Heart left ventricle (tissue), 16 donors: ENCODE results near the gene GPI. TPM values are rescaled to one million over a fixed set of nuclear protein-coding genes. Genes with fewer than 3 reads are reported as not detected.

Experiments
- ATAC-seq, 4 donors: fragments of 200-7000 bp; cut with Tn5 transposase; one replicate each; pipeline ENCODE4 v1.9.1; 2020 to 2022; ENCODE audit warnings: moderate library complexity in 4 of 4, mild to moderate bottlenecking in 3 of 4, moderate number of reproducible peaks in 1 of 4
- DNase-seq, 5 donors: peaks; one replicate each; pipeline ENCODE4 v3.0.0-alpha.2; 2020
- H3K27ac ChIP-seq, 12 donors: fragments of 200-600 bp; sonication (generic) in 4 of 12; one replicate each; pipeline versions ENCODE4 v1.5.0 to v1.8.0; 2016 to 2022; ENCODE audit warnings: mild to moderate bottlenecking in 2 of 12
- H3K27me3 ChIP-seq, 9 donors: fragments of 200-600 bp; sonication (generic) in 2 of 9; one replicate each; pipeline versions ENCODE4 v1.5.1 to v1.8.0; 2016 to 2022; ENCODE audit warnings: mild to moderate bottlenecking in 3 of 9
- H3K36me3 ChIP-seq, 9 donors: fragments of 200-600 bp; sonication (generic) in 2 of 9; one replicate each; pipeline versions ENCODE4 v1.5.0 to v1.8.0; 2018 to 2022; ENCODE audit warnings: mild to moderate bottlenecking in 2 of 9
- H3K4me1 ChIP-seq, 12 donors: fragments of 200-600 bp; sonication (generic) in 4 of 12; one replicate each; pipeline versions ENCODE4 v1.5.0 to v1.8.0; 2016 to 2022; ENCODE audit warnings: mild to moderate bottlenecking in 3 of 12
- H3K4me3 ChIP-seq, 12 donors: fragments of 200-600 bp; sonication (generic) in 4 of 12; one replicate each; pipeline versions ENCODE4 v1.5.0 to v1.8.0; 2017 to 2022; ENCODE audit warnings: mild to moderate bottlenecking in 9 of 12, moderate library complexity in 4 of 12
- H3K9me3 ChIP-seq, 12 donors: fragments of 200-600 bp; sonication (generic) in 4 of 12; one replicate each; pipeline versions ENCODE4 v1.5.0 to v1.8.0; 2016 to 2022; ENCODE audit warnings: mild to moderate bottlenecking in 1 of 12
- CTCF ChIP-seq, 12 donors: fragments of 200-600 bp; sonication (generic) in 4 of 12; IDR thresholded peaks; one replicate each; pipeline versions ENCODE4 v1.5.0 to v1.8.0; 2018 to 2022; ENCODE audit warnings: antibody characterized with exemption in 12 of 12, mild to moderate bottlenecking in 5 of 12
- POLR2A ChIP-seq, 2 donors: fragments of 450-650 bp; IDR thresholded peaks; one replicate each; pipeline ENCODE4 v1.6.1; 2017; ENCODE audit warnings: antibody characterized with exemption in 2 of 2, mild to moderate bottlenecking in 2 of 2, moderate library complexity in 2 of 2
- WGBS, 4 donors: extraction: QIAGEN DNeasy Blood & Tissue Kit in 2 of 4; methylation state at CpG; one replicate each; pipeline versions ENCODE4 v1.1.5 to v1.1.7; 2013 to 2018; 5-methylcytosine and 5-hydroxymethylcytosine counted together
- intact Hi-C, 10 donors: fragments of 100-400 bp; cut with DNase I; formaldehyde crosslinking; loops; one replicate each; pipeline versions ENCODE4 v1.11.1 to v1.14.2; 2022
- polyA plus RNA-seq, 2 donors: library from polyadenylated mRNA; stranded (reverse); fragments of 200-250 nt; gene quantifications; one replicate each; pipeline ENCODE4 v1.2.3, GENCODE V29; 2013
- total RNA-seq, 9 donors: library from RNA; depleted of rRNA in 2 of 9; stranded (reverse); fragments of >200 nt in 2 of 9; fragmentation: NEBNext Ultra II Directional in 3 of 9; extraction: Animal tissue kit (Norgen Biotek cat#: 25700) in 3 of 9; gene quantifications; one replicate each; pipeline versions ENCODE4 v1.1.0 to v1.2.4, GENCODE V29; 2016 to 2023
- donor health status: ischemic (EF 13 %, LVEDD 7.1; RV severe dilation, severe dysfunction).
- donor health status: healthy with polysubstance abuse.
- donor health status: DM: no; HTN: yes; CAD: no.
- donor health status: DM: no; HTN: no; CAD: no.
- donor health status: ischemic (EF 25% LVEDD 6.9; RV normal size, moderate dysfunction).
- donor health status: ischemic (EF 25% LVEDD 5.7; RV mildly dilated, moderate dysfunction).
- donor health status: healthy.
- donor health status: DM: yes; HTN: yes; CAD: no.
- donor health status: ischemic (EF 35%, LVEDD 5.7; RV mildly dilated, moderate dysfunction).
- donor health status: nonischemic (EF 11% LVEDD 7.7; RV severe dilation, severe dysfunction).
- donor health status: DM: yes; HTN: yes; CAD: no.
- donor health status: PGD.
- donor health status: ischemic (EF 29% LVEDD 5.4; RV normal size, mild dysfunction).
- donor health status: nonischemic (EF 23%, LVEDD 6.1; RV moderate dilation, normal function).

The GPI gene
- total and polyA plus RNA-seq, 11 donors: 233 to 764 (median 513) TPM

GRCh38 chr19:34370117-34370516 lies 5.1 kb downstream of the GPI start:
- WGBS, 4 donors: 65 to 74% (median 70%) methylated on average over 3 to 8 of the region's 8 CpGs
- Histone ChIP-seq H3K4me3 (no peak overlapping the region), H3K36me3 (peaks cover 0 to 85% (median 77%) of the 10 kb centered on the region in 9 donors), H3K27me3 (no peaks in the 10 kb centered on the region), H3K4me1 (peaks cover 14 to 58% (median 33%) of the 10 kb centered on the region in 12 donors), H3K27ac (peak overlapping the region in 2 of 12 donors; percentile 53 to 71), H3K9me3 (no peaks in the 10 kb centered on the region)
- TF ChIP-seq CTCF (IDR thresholded peaks at IDR 0.05): no peak
- TF ChIP-seq POLR2A (IDR thresholded peaks at IDR 0.05): no peak
- intact Hi-C loops: no loop called here
- ATAC-seq (no peak), DNase-seq (no peak)

- H3K27me3 ChIP-seq: no peaks in the 10 kb centered on the region
- ATAC-seq (peak; percentile 44 to 81 (median 66)), DNase-seq (peak in 1 of 5 donors; percentile 63)
- no peak for TF ChIP-seq CTCF (IDR thresholded peaks at IDR 0.05)
- no peak for TF ChIP-seq POLR2A (IDR thresholded peaks at IDR 0.05)
- intact Hi-C loops: no loop called here
- no peaks in the 10 kb centered on the region for H3K9me3 ChIP-seq
- H3K36me3 ChIP-seq: peaks cover 0 to 94% (median 86%) of the 10 kb centered on the region in 9 donors
- H3K4me1 ChIP-seq: peaks cover 14 to 55% (median 31%) of the 10 kb centered on the region in 12 donors
- WGBS, 4 donors: 54 to 64% (median 59%) methylated on average over 2 to 4 of the region's 4 CpGs
- H3K27ac ChIP-seq: peak overlapping the region in 5 of 12 donors; percentile 4 to 71 (median 35)
- H3K4me3 ChIP-seq: no peak overlapping the region
Observed at GRCh38 chr19:34370983-34371382, 6.0 kb downstream of the GPI start.

- intact Hi-C loops: no loop called here
- no peak overlapping the region for H3K4me3 ChIP-seq
- no peaks in the 10 kb centered on the region for H3K9me3 ChIP-seq
- H3K4me1 ChIP-seq: peaks cover 0 to 28% (median 7%) of the 10 kb centered on the region in 12 donors
- peaks cover 0 to 100% (median 86%) of the 10 kb centered on the region in 9 donors for H3K36me3 ChIP-seq
- no peak for ATAC-seq
- TF ChIP-seq POLR2A (IDR thresholded peaks at IDR 0.05) (no peak), CTCF (IDR thresholded peaks at IDR 0.05) (no peak)
- H3K27me3 ChIP-seq: no peaks in the 10 kb centered on the region
- no peak for DNase-seq
- no peak overlapping the region for H3K27ac ChIP-seq
- WGBS, 4 donors: 93 to 97% (median 94%) methylated on average over 11 of the region's 11 CpGs
Observed at GRCh38 chr19:34373601-34374288, 8.7 kb downstream of the GPI start.

- H3K4me1 ChIP-seq: peaks cover 0 to 10% (median 5%) of the 10 kb centered on the region in 12 donors
- H3K9me3 ChIP-seq: no peaks in the 10 kb centered on the region
- intact Hi-C loops: no loop called here
- TF ChIP-seq CTCF (IDR thresholded peaks at IDR 0.05) (no peak), POLR2A (IDR thresholded peaks at IDR 0.05) (no peak)
- no peak overlapping the region for H3K27ac ChIP-seq
- no peaks in the 10 kb centered on the region for H3K27me3 ChIP-seq
- ATAC-seq (no peak), DNase-seq (no peak)
- WGBS, 4 donors: 69 to 80% (median 79%) methylated on average over 8 of the region's 8 CpGs
- no peak overlapping the region for H3K4me3 ChIP-seq
- peaks cover 0 to 100% (median 86%) of the 10 kb centered on the region in 9 donors for H3K36me3 ChIP-seq
Observed at GRCh38 chr19:34375598-34375997, 10.6 kb downstream of the GPI start.
